Measurements from ENCODE around the gene UBXN10.
A peak's percentile ranks its signal among the peaks of the same experiment; 100 is the strongest.

Gene UBXN10

DNA sequence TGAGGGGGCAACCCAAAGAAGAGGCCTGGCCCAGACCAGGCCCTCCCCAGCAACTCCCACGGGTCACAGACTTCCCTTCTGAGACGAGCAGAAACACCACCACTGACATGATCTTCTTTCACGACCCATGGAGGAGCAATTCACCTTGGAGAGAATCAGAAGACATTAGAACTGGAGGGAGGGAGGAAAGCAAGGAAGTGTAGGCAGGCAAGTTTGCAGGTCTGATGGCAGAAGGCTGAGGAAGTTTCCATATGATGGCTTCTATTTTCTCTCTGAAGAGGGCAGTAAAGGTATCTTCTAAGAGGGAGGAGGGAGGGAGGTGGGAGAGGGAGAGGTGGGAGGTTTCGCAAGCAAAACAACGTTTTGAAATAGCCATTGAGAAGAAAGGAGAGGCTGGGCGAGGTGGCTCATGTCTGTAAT, 1.4 kb upstream of the UBXN10 start:
- DNase-seq, result no peak

DNA sequence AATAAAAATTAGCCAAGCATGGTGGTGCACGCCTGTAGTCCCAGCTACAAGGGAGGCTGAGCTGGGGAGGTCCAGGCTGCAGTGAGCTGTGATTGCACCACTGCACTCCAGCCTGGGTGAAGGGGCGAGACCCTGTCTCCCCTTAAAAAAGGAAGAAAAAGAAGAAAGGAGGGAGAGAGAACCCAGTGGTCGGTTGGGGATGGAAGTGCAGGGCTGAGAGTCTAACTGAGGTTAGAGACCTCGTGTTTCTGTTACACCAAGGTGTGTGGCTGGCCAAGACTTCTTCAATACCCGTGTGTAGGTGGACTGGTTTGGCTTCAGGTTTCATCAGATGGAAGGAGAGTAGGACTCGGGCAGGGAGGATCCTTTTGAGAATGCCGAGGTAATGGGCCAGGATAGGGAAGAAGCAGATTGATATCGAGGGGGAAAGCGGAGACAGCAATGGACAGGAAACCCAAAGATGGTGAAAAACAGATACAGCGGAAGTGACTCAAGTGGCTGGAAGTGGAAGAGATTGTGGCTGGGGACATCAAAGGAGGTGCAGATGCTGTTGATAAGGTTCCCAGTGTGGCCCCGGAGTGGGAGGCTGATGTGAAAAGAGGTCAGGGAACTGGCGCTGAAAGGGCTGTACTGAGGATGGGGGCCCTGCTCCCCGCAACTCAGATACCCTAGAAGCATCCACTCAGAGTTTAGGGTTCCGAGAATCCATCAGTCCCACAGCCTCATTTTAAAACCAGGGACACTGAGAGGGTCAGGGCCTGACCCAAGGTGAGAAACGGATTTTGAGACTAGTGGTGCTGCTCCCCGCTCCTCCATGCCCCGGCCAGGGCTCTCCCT, 681 bp upstream of the UBXN10 start:
- no peak for DNase-seq

GRCh38 chr1:20187103-20187812, 1.4 kb downstream of the UBXN10 start:
- DNase-seq, result peak; percentile 71

DNA sequence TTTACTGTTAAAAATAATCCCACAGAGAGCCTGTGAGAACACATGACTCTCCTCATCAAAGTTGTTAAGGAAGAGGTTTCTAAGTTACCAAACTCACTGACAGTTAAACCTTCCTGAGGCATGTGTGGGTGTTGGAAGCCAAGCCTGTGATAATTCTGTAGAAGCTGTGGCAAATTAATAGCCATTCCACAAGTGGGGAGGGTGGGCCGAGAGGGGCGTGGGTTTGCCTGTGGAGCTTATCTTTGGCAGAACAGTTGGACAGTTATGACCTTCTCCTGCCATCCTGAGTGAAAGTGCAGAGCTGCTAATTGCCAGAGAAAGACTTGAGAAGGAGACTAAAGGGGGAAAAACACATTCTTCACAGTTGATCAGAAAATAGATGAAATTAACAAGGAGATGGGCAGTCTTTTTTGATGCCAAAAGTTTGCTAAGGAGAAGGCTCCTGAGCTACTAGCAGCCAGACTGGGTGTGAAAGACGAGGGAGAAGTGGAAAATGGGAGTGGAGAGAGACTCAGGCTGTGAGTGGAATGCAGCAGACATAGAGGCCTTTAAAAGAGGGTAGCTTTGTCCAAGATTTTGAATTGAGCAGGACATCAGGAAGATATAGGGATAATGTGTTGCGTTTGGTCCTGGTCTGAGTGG, 2.0 kb downstream of the UBXN10 start:
- DNase-seq, result no peak

DNA sequence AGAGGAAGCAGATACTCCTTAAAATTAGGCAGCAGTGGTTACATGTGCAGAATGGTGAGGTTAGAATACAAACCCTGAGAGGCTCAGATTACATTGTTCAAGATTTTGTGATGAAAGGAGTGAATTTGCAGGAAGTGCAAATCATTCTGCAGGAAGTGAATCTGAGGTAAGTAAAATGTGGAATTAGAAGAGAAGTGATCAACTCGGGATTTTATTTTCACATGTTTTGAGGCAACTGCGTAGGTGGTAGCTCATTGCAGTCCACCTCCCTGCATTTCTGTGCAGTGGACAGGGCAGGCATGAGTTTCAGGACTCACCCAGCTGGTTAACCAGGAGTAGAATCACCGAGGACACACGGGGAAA, 2.5 kb downstream of the UBXN10 start:
- no peak for DNase-seq

GRCh38 chr1:20189664-20190063, 3.8 kb downstream of the UBXN10 start:
- DNase-seq, result no peak

DNA sequence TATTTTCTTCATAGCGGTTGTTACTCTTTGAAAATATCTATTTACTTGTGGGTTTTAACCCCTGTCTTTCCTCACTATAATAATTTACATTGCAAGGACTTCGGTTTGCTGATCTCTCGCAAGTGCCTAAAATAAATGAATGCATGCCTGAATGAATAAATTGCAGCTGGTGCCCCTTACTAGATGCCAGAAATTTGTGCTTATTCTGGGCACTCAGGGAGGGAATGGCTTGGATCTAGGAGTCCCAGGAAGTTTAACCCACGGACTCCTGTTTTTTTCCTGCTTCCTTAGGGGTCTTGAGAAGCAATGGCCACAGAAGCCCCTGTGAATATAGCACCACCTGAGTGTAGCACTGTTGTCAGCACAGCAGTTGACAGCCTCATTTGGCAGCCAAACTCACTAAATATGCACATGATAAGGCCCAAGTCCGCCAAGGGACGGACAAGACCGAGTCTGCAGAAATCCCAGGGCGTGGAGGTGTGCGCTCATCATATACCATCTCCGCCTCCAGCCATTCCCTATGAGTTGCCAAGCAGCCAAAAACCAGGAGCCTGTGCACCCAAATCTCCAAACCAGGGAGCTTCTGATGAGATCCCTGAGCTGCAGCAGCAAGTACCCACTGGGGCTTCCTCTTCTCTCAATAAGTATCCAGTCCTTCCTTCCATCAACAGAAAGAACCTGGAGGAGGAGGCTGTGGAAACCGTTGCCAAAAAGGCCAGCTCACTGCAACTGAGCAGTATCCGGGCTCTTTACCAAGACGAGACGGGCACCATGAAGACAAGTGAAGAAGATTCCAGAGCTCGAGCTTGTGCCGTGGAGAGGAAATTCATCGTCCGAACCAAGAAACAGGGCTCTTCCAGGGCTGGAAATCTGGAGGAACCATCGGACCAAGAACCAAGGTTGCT, 4.6 kb downstream of the UBXN10 start:
- DNase-seq, result no peak

DNA sequence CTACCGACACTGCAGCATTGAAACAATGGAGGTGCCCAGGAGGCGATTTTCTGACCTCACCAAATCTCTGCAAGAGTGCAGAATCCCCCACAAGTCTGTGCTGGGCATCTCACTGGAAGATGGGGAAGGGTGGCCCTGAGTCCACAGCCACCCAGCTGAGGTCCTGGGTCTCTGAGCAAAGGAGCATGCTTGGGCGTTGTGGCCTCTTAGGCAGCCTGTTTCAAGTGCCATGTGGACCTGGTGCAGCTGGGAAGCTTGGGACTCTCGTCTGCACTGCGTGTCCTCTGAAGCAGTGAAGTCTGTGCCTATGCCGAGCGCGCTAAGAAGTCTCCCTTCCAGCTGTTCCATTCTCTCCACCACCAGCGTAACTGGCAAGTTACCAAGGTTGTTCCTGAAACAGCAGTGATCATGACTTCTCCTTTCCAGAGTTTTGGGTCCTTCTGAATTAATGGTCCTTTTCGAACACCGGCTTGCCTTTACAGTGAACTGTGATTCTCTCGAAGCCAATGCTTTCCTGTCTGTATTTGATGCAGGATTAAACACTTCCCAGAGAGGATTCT, 5.5 kb downstream of the UBXN10 start:
- DNase-seq, result no peak

DNA sequence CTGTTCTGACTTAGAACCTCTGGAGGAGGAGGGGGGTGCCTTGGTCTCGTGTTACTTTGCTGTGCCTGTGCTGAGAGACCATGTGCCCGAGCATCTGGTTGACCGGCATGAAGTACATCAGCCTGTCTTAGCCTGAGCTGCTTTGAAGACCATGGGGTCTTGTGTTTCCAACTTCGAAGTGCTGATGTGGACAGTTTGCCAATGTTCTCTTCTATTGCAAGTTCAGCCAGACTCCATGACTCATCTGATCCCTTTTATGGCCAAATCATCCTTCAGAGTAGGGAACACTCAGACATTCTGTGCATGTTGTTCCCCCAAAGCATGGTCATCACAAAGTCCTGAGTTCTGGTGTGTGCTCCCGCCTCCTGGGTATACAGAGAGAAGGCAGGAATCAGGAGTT, 6.5 kb downstream of the UBXN10 start:
- no peak for DNase-seq

DNA sequence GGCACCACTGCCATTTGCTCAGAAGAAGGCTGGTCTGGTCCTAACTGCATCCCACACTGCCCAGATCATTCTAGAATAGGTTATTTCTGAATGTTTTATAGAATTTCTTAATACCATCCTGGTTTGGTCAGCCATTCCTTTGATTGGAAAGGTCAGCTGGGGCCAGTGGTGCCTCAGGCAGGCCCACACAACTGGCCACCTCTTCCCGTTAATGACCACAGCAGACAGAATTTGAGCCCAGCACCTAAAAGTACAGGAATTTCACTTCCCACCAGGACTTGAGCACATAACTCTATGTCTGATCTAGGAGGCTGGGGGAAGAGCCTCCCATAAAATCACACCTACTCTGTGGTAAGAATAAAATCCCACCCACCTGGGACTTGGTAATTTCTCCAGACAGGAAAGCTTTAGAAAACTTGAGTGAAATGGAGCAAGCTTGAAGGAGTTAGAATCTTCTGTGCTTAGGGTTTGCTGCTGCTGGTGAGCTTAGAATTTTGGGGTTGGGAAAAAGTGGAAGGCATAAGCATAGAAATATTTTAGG, 7.0 kb downstream of the UBXN10 start:
- no peak for DNase-seq

DNA sequence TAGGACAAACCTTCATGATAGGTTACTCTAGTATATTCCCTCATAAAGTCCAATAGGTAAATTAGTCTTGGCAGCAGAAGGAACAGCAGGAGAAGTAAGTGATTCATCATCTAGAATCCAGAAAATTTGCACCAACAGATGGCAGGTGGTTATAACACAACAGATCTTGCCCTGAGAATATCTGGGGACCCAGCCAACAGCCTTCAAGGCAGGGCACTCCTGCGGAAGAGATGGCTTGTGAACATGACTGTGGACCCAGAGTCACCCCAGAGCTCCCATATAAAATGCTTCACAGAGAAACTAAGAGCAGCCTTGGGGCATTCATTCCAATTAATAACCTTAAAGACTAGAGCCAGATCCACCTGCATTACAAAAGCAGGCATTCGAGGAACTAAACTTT, 8.3 kb downstream of the UBXN10 start:
- no peak for DNase-seq

- peak; percentile 29 for DNase-seq
Observed at GRCh38 chr1:20194757-20195461, 9.0 kb downstream of the UBXN10 start.

GRCh38 chr1:20195462-20195780, 9.5 kb downstream of the UBXN10 start:
- DNase-seq, result no peak

DNA sequence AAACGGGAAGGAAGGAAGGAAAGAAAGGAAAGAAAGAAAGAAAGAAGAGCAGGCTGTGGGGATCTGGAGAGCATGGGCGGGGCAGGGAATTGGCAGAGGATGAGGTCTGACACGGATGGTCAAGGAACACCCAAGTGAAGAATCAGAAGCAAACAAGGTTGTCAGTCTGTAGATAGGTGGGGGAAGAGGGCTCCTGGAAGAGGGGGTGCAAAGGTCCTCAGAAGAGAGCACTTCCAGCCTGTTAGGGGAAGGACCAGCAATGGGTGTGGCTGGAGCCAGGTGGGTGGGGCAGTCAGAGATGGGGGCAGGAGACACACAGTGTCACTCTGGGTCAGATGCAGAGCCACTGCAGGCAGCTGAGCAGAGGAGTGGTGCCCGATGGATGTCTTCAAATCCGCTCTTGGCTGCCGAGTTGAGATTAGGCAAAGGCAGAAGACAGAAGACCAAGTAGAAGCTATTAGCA, 11.5 kb downstream of the UBXN10 start:
- DNase-seq, result no peak

DNA sequence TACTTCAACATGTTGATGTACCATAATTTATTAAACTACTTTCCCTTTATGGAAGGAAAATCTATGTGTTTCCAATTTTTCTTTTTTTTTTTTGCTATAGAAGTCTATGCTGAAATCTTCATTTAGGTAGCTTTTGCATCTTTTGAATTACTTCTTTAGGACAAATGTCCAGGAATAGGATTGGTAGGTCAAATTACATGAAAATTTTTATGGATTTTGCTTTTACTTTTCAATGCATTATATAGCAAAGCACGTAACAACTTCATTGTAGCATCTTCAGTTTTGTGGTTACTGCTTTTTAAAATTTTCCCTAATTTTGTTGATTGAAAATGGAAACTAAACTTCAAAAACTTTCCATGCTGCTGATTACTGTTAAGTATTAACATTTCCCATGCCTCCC, 12.4 kb downstream of the UBXN10 start:
- no peak for DNase-seq

GRCh38 chr1:20198918-20199317, 13.0 kb downstream of the UBXN10 start:
- no peak for DNase-seq

DNA sequence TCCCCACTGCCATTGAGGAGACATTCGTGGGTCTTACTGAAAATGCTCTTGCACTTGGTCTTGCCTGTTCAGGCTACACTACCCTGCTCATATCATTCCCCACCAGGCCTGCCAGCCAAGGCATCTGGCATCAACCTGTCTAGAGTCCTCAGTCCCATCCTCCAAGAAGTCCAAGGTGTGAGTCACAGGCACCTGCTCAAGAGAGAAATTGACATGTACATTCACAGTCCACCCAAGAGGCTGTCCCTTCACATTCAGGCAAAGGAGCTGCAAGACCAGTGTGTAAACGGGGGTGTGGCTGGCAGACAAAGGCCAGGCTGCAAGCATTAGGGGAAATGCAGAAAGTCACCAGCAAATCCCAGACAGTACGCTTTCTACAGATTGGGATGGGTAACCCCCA, 13.5 kb downstream of the UBXN10 start:
- no peak for DNase-seq

DNA sequence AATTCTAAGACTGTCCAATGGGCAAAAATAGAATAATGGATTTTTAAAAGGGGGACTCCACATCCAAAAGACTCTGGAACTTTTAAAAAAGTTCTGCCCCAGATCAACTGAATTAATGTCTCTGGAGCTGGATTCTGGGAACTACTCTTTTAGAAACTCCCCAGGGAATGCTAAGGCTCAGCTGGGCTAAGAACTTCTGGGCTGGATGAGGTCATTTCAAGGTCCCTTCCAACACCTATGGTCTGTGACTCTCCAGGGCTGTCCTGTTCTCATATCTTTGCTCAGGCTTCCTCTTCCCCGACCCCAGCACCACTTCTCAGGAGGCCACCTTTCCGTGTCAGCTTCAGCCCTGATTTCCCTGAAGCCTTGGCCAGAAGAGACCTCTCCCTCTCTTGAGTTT, 13.9 kb downstream of the UBXN10 start:
- DNase-seq, result no peak

DNA sequence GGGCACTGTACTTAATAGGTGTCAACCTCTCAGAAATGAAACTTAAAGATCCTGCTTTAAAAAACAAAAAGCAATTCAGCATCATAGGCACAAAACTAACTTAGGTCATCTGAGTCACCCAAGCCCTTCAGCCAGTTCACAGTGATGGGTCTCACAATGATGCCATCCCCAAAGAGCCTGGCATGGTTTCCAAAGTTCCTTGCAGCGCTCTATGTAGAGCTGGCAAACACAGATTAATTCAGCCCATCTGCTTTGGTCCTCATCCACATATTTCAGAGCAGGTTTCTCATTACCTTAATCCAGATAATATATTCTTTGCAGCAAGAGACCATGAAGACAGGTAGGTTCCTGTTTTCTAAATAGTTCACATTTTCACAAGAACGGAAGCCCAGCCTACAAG, 15.1 kb downstream of the UBXN10 start:
- DNase-seq, result no peak

GRCh38 chr1:20202166-20202565, 16.3 kb downstream of the UBXN10 start:
- no peak for DNase-seq

DNA sequence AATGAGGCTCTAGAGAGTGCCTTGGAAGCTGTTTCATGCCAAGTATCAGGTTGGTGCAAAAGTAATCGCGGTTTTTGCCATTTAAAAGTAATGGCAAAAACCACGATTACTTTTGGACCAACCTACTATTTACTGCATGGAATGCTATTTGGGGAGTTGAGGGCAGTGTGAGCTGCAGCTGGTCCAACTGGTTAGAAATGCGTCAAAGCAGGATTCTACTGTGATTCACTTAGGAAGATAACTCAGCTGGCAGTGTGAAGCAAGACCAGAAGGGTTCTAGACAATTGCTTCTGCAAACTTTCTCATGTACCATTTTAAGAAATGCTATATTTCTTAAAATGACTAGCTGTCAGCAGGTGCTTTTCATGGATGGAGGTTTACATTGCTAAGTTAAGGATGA, 21.6 kb downstream of the UBXN10 start:
- no peak for DNase-seq

DNA sequence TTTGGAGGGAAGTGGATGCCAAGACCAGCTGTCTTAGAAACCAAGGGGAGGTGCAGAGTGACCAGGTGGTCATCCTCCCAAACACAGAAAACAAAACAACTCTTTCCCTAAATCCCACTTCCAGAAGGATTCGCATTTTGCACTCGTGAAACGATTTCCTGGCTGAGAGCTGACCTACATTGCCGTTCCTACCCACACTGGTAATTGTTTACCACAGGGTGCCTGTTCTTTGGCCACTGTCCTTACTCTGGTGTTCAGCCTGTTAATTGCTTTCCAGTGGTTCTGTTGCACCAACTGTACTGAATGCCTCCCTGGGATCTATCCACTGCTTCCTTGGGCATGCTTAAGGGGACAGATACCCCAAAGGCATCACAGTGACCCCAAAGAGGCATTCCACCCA, 23.6 kb downstream of the UBXN10 start:
- no peak for DNase-seq

Data from COR-L47 (cell line).